ENCODE results near the gene LPAR2. TPM values are rescaled to one million over a fixed set of nuclear protein-coding genes. Genes with fewer than 3 reads are reported as not detected.

LPAR2 gene
- total and polyA plus RNA-seq, 10 of the 15 experiments (the other 5 are each of a cell fraction or from before 2014, with no cell fraction given), result 0.98 to 23.8 (median 10.2) TPM

- TF ChIP-seq PAX8 (IDR thresholded peaks at IDR 0.05) (no peak), RAD51 (IDR thresholded peaks at IDR 0.05) (no peak), WRNIP1 (IDR thresholded peaks at IDR 0.05; ENCODE audit: borderline replicate concordance, low read depth, low read length) (no peak), HDGF (IDR thresholded peaks at IDR 0.05) (no peak), SMAD5 (IDR thresholded peaks at IDR 0.05; ENCODE audit: low read depth) (peak; percentile 33; the same call in 1 of the 2 replicates), DPF2 (IDR thresholded peaks at IDR 0.05) (0 out of 2 replicates have a peak, but pooled peaks have one; percentile 73), TAF1 (IDR thresholded peaks at IDR 0.05; ENCODE audit: borderline replicate concordance, low read depth, low read length) (0 out of 2 replicates have a peak, but pooled peaks have one; percentile 22), KAT2A (conservative IDR thresholded peaks at IDR 0.05; ENCODE audit: control insufficient read depth, low read depth, low read length) (no peak), CHD2 (IDR thresholded peaks at IDR 0.05; ENCODE audit: borderline replicate concordance, low read depth, low read length) (0 out of 2 replicates have a peak, but pooled peaks have one; percentile 33), POLR2A (IDR thresholded peaks at IDR 0.05; ENCODE audit: low read depth, low read length) (peak; percentile 31), GATAD2B (conservative IDR thresholded peaks at IDR 0.05; ENCODE audit: low read depth) (0 out of 2 replicates have a peak, but pooled peaks have one; percentile 82), TCF3 (IDR thresholded peaks at IDR 0.05; ENCODE audit: borderline replicate concordance, insufficient read depth, low read depth, low read length) (no peak; the same call in none of the 2 replicates), NR2C2 (IDR thresholded peaks at IDR 0.05; ENCODE audit: borderline replicate concordance, control insufficient read depth, insufficient read length, low read depth) (no peak), MLLT1 (IDR thresholded peaks at IDR 0.05) (no peak), NFYA (IDR thresholded peaks at IDR 0.05; ENCODE audit: borderline replicate concordance, low read depth, low read length) (no peak), RB1 (IDR thresholded peaks at IDR 0.05; ENCODE audit: borderline replicate concordance) (0 out of 2 replicates have a peak, but pooled peaks have one; percentile 17), CBX3 (IDR thresholded peaks at IDR 0.05; ENCODE audit: borderline replicate concordance, low read depth) (no peak), STAT3 (IDR thresholded peaks at IDR 0.05; ENCODE audit: low read depth, low read length) (no peak), ZNF687 (IDR thresholded peaks at IDR 0.05) (no peak; the same call in 1 of the 2 replicates), NBN (IDR thresholded peaks at IDR 0.05) (0 out of 2 replicates have a peak, but pooled peaks have one; percentile 7), YY1 (IDR thresholded peaks at IDR 0.05; ENCODE audit: low read depth, low read length) (no peak), MTA2 (IDR thresholded peaks at IDR 0.05; ENCODE audit: low read depth) (no peak), KLF5 (IDR thresholded peaks at IDR 0.05; ENCODE audit: partially characterized antibody) (no peak), NKRF (conservative IDR thresholded peaks at IDR 0.05) (peak; percentile 72), ATF7 (IDR thresholded peaks at IDR 0.05; ENCODE audit: low read depth) (peak; percentile 66; the same call in 1 of the 2 replicates)
These were observed at the start of gene LPAR2 (continued) for GRCh38 chr19:19627621-19628500.

All from GM12878 (cell line).